ENCODE measurements around the gene EIF5A.
"Not testable (repeated sequence)": the region's sequence is repeated elsewhere in the genome, so short reads cannot be mapped to it uniquely, and the experiment has no call there.

EIF5A gene

DNA sequence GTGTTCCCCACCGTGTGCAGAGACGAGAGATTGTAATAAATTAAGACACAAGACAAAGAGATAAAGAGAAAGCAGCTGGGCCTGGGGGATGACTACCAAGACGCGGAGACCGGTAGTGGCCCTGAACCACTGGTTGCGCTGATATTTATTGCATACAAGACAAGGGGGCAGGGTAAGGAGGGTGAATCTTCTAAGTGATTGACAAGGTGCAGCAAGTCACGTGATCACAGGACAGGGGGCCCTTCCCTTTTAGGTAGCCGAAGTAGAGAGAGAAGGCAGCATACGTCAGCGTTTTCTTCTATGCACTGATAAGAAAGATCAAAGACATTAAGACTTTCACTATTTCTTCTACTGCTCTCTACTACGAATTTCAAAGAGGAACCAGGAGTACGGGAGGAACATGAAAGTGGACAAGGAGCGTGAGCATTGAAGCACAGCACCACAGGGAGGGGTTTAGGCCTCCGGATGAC is 25.2 kb downstream of the EIF5A start:
- not testable (repeated sequence) for DNase-seq

DNA sequence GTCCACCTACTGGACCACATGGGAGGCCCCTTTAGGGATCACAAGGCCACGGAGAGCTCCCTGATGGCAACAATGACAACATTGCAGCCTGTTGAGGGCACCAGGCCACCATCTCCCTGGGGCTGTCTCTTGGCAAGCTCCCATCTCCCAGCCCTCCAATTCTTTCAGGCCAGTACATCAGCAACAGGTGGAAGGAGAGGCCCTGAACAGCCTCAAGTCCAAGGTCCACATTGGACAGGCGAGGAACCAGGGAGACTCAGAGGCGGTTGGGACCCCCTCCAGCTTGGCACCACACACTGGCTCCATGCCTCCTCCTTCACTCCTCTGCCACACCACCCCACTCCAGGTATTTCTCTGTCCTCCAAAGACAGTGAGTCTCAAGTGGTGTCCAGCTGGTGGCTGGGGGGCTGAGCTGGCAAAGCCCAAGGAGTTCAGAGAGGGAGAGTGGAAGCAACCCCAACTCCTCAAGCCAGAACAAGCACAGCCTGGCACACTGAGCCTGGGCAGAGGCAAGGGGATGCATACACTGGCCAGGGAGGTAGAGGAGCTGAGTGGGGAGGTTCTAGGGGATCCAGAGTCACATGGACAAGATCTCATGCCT is 27.6 kb downstream of the EIF5A start:
- no peak for DNase-seq

DNA sequence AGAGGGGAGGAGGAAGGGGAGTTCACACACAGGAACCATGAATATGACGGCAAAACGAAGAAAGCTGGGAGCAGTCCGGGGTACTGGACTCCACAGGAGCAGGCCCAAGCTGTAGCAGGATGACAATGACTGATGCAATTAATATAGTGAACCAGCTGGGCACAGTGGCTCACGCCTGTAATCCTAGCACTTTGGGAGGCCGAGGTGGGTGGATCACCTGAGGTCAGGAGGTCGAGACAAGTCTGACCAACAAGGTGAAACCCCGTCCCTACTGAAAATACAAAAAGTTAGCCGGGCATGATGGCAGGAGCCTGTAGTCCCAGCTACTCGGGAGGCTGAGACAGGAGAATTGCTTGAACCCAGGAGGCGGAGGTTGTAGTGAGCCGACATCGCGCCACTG is 28.3 kb downstream of the EIF5A start:
- DNase-seq: not testable (repeated sequence)

DNA sequence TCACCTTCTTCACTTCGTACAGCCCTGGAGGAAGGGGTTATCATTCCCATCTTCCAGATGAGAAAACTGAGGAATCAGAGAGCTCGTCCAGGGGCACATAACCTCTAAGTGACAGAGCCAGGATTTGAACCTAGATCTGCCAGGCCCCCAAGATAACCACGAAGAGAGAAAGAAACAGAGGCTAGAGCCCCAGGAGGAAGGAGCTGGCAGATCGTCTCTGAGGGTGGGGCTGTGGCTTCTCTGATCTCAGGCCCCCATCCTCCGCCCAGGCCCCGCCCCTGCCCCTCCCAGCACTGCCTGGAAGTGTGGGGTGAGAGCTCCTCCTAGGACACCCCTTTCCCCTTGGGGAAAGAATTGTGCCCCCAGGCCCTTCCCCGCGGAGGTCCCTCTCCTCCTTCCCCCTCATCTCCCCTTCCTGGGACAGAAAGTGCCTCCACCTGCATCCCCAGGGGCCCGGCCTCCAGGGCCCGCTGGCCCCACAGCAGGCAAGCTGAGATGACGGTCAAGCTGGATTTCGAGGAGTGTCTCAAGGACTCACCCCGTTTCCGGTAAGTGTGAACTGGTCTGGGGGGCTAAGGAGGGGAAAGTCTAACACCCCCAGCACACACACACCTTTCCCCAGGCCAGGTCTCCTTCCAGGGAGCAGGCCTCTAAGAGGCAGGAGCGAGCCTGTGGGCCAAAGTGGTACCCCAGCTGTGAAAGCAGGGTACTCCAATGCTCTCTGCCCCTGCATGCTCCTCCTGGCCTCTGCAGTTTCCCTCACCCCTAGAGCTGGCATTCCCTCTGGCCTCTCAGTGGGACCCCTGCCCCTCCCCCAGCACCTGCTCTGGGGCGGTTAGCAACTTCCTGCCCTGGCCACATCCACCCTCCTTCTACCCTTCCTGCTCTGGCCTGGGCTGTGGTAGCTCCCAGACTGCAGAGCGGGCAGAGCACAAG is 29.1 kb downstream of the EIF5A start, which contains the start of gene ACAP1:
Gene ACAP1 (plus strand): TSS at position 290 of the 936 bp plus-strand sequence. CDS start 206 bp downstream, at position 496.
- no peak for DNase-seq

DNA sequence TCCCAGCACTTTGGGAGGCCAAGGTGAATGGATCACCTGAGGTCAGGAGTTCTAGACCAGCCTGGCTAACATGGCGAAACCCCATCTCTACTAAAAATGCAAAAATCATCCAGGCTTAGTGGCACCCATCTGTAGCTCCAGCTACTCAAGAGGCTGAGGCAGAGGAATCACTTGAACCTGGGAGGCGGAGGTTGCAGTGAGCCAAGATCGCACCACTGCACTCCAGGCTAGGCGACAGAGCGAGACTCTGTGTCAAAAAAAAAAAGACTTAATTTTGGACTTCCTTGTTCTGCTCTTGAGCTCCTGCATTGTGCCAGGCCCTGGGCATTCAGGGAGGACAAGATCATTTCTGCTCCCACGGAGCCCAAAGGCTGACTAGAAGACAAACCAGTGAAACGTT is 30.2 kb downstream of the EIF5A start:
- DNase-seq: not testable (repeated sequence)

DNA sequence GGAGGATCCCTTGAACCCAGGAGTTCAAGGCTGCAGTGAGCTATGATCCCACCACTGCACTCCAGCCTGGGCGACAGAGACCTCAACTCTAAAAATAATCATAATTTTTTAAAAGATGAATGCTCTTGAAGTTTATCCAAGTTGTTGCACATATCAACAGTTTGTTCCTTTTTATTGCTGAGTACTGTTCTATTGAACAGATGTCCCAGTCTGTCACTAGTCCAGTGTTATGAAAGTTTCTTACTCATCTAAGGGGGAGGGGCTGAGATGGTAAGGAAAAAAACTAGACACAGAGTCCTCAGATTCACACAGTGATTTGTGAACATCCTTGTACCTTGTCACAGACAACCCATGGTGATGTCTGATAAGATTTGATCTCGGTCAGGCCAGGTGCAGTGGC is 32.8 kb downstream of the EIF5A start:
- DNase-seq: no peak

DNA sequence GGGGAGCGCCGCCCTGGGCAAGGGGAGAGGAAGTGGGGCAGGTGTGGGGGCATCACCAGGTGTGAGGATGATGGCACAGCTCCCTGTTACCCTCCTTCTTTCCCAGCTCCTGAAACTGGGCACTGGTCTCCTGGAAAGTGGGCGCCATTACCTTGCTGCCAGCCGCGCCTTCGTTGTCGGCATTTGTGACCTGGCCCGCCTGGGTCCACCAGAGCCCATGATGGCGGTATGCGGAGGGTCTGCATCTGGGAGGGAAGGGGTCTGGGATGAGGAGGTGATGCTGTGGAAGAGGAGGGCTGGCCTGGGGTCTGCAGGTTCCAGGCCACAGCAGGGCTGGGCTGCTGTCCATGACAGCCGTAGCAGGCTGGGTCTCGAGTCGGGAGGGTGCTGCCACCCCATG is 34.4 kb downstream of the EIF5A start:
- DNase-seq: no peak

DNA sequence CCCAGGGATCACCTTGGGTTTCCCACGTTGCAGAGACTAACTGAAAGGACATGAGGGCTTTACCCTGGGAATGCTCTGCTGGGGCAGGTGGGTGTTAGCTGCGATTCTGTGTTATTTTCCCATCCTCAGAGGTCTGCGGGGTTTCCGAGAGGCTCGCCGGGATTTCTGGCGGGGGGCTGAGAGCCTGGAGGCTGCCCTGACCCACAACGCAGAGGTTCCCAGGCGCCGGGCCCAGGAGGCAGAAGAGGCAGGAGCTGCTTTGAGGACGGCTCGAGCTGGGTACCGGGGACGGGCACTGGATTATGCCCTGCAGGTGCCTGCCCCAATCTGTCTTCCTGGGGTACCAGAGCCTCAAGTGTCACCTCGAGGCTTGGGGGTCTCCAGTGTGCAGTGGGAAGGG is 35.8 kb downstream of the EIF5A start:
- DNase-seq: no peak

DNA sequence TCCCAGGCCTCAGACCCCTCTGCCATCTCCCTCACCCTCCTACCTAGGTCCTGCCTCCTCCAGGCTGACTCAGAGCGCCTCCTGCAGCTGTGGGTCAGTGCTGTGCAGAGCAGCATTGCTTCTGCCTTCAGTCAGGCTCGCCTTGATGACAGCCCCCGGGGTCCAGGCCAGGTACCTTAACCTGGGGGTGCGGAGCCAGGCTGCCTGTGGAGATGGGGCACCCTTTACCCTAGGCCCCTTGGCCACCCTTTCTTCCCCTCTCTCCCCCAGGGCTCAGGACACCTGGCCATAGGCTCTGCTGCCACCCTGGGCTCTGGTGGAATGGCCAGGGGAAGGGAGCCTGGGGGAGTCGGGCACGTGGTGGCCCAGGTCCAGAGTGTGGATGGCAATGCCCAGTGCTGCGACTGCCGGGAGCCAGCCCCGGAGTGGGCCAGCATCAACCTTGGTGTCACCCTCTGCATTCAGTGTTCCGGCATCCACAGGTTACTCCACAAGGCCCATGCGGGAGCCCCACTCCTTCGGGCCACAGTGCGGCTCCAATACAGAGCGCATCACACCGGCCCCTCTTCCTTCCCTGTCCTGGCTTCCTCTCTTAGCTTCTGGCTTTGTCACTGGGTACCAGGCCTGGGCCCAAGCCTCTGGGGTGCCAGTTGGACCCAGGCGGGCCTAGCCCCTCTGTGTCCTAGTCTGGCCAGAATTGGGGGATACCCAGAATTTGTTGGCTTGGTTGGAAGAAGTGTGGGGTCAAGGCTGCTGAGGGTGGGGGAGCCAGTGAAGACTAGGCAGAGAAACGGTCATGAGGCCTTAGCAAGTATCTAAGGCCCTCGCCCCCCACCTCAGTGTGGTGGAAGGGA is 39.6 kb downstream of the EIF5A start:
- no peak for DNase-seq

DNA sequence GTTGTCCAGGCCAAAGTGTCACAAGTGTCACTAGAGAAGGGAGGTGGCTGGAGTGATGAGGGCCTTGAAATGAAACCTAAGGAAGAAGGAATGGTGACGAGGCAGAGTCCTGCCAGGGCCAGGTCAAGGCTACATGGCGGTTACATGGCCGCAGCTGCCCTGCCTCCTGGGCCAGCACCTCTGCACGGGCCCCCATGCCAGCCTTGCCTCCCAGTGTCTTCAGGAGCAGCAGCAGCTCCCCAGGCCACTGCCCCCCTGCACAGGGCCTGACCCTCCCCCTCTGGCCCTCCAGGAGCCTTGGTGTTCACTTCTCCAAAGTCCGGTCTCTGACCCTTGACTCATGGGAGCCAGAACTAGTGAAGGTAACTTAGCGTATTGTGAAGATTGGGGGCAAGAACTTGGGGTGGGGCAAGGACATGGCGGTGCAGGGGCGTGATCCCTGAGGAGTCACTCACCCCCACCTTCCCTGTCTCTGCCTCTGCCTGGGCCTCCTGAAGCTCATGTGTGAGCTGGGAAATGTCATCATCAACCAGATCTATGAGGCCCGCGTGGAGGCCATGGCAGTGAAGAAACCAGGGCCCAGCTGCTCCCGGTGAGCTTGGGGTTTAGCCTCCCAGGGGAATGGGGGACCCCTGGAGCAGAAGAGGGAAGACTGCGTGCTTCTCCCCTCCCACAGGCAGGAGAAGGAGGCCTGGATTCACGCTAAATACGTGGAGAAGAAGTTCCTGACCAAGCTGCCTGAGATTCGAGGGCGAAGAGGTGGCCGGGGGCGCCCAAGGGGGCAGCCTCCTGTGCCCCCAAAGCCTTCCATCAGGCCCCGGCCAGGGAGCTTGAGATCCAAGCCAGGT is 40.4 kb downstream of the EIF5A start:
- no peak for DNase-seq

DNA sequence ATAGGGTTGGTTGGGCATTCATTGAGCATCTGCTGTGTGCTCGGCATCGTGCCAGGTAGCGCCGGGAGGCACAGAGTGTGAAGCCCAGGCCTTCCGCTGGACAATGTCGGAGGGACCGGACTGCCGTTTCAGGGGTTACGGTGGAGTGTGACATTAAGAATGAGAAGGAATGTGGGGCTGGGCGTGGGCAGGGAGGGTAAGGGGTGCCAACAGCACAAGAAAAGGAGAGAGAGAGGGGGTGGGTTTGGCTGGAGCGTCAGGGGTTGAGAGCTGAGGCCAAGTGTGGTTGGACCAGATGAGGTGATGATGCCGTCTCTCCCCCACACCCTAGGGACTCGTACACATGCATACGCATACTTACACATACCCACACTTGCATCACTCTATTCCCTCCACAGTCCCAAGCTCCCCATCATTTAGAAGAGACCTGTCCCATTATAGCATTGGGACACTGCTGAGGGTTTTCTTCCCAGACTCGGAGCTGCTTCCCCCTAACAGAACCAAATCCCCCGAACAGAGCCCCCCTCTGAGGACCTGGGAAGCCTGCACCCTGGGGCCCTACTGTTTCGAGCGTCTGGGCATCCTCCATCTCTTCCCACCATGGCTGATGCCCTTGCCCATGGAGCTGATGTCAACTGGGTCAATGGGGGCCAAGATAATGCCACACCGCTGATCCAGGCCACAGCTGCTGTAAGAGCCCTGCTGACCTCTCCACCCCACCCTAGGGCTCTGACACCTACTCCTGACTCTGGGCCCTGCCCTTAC is 41.2 kb downstream of the EIF5A start:
- no peak for DNase-seq

DNA sequence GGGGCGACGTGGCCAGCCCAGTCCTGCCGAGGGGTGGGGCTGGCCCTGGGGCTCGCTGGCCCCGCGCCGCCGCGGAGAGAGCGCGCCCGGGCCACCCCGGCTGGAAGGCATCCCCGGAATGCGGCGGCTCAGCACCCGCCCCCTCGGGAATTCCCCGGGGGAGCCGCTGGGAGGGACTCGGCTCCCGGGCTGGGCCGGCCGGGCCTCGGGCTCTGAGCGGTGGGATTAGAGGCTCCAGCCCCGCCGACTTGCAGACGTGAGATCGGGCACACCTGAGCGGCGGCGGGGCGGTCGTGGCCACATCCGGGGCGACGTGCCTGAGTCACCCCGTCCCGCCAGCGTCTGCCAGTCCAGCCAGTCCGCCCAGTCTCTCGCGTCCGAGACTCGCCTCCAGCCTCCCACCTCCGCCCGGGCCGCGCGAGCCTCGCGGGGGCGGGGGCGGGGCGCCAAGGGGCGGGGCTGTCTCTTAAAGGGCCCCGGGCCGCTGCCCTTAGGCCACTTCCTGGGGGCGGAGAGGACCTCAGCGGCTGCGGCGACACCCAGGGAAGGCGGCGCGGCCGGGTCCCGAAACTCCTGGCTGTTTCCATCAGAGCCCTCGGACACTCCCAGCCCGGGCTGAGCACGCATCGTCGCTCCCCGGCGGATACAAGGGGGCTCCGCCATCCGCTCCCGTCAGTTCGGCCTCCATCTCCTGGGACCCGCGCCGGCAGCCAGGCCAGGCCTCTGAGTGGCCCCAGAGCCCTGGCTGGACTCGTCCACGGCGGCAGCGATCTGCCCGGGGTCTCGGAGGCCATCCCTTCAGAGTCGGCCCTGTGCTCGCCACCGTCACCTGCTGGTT is 44.5 kb downstream of the EIF5A start, which contains the start of gene KCTD11:
Gene KCTD11 (plus strand): TSS at position 498 of the 838 bp plus-strand sequence.
- peak; percentile 91 for DNase-seq

DNA sequence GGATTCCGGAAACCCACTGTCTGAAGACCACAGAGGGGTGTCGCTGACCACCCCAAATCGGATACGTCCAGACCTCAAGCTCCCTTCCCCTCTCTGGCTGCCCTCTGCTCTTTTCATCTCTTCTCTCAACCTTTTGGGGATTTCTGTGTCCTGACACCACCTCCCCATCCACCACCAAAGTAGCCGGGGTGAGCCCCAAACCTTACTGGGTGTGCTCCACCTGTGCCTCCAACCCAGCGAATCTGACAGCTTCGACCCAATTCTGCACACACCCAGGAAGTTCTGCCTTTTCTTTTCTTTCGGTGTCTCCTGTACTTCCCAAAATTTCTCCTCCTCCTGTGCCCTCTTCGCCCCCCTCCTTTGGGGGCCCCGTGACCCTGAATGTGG is 45.1 kb downstream of the EIF5A start:
- no peak for DNase-seq

DNA sequence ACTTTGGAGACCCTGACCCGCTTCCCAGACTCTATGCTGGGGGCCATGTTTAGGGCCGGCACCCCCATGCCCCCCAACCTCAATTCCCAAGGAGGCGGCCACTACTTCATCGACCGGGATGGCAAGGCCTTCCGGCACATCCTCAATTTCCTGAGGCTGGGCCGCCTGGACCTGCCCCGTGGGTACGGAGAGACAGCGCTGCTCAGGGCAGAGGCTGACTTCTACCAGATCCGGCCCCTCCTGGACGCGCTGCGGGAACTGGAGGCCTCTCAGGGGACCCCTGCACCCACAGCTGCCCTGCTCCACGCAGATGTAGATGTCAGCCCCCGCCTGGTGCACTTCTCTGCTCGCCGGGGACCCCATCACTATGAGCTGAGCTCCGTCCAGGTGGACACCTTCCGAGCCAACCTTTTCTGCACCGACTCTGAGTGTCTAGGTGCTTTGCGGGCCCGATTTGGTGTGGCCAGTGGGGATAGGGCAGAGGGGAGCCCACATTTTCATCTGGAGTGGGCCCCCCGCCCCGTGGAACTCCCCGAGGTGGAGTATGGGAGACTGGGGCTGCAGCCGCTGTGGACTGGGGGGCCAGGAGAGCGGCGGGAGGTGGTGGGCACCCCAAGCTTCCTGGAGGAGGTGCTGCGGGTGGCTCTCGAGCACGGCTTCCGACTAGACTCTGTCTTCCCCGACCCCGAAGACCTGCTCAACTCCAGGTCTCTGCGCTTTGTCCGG is 45.6 kb downstream of the EIF5A start:
- no peak for DNase-seq

DNA sequence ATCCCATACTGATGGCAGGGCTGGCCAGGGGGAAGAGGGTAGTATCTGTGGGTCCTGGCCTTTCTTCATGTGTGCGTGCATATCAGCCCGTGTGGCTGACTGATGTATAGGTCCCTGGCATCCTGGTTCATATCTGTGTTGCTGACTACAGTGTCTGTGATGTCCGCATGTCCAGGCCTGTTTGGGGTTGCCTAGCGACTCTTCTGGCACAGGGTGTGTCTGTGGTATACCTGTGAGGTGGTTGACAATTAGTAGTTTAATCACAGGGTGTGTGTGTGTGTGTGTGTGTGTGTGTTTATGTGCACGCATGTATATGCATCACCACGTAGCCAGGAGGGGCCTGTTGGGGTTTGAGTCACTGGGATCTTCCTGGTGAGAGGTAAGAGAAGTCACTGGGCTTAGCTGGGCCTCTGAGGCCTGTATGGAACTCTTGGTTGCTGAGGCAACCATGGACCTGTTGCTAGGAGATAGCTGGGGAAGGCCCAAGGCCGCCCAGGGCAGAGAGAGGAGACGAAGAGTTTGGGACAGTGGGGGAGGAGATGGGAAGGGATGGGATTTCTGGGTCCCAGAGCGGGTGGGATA is 46.9 kb downstream of the EIF5A start:
- no peak for DNase-seq

DNA sequence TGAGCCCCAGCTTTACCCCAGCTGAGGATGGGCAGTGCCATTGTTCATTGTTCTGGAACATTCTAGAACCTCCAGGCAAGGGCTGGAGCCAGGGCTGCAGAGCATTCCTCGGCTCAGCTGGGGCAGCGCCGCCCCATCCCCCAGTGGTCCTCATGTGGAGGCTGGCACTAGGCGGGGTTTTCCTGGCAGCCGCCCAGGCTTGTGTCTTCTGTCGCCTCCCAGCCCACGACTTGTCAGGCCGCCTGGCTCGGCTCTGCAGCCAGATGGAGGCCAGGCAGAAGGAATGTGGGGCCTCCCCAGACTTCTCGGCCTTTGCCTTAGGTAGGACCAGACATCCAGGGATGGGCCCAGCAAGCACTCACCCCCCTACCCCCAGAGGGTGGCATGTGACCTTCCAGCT is 47.6 kb downstream of the EIF5A start, which contains the start of gene TMEM95:
Gene TMEM95 (plus strand): TSS at position 104 of the 400 bp plus-strand sequence. CDS start 49 bp downstream, at position 153.
- DNase-seq: no peak

DNA sequence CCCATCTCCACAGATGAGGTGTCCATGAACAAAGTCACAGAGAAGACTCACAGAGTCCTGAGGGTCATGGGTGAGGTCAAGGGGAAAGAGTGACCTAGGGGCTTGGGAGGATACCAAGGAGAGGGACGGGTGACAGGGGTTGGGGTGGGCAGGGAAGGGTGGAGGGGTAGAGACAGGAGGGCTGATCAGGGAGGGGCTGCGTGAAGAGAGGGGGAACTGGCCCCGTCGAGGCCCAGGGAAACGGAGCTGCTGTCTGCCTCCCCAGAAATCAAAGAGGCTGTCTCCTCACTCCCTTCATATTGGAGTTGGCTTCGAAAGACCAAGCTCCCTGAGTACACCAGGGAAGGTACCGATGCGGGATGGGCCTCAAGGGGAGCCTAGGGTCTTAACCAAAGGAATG is 48.1 kb downstream of the EIF5A start:
- no peak for DNase-seq

DNA sequence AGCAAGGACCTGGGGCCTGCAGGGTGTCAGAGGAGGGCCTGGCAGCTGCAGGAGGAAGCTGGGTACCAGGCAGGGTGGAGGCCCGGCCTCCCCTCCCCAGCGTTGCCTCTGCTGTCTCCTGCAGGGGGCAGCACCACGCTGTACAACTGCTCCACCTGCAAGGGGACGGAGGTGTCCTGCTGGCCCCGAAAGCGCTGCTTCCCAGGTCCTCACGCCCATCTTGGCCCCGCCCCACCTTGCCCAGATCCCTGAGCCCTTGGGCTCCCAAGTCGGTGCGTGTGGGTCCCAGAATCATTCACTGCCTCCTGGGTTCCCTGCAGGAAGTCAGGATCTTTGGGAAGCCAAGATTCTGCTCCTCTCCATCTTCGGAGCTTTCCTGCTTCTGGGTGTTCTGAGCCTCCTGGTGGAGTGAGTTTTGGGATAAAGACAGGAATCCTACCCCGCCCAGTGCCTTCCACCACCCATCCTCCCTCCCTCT is 48.7 kb downstream of the EIF5A start:
- DNase-seq: peak; percentile 83

DNA sequence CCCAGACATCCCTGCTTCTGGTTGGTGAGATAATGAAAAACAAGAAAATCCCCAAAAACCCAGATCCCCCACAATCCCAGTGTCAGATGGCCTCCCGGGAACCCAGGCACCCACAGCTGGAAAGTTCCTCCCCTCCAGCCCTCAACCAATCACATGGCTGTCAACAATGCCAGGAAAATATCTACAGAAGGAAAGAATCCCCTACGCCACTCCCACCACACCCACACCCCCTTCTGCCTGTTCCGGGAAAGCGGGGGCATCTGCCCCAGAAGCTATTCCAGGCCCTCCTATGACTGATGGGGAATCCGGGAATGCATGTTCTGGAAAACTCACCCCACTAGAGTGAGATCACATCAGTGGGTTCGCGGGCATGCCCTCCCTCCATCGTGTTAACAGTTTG is 49.3 kb downstream of the EIF5A start:
- peak; percentile 32 for DNase-seq
